Esophagus muscularis mucosa (tissue), 4 donors: ENCODE measurements around the gene SCAANT1. TPM values are rescaled to one million over a fixed set of nuclear protein-coding genes. Genes with fewer than 3 reads are reported as not detected.

Source experiments
- DNase-seq: peaks from one replicate; pipeline ENCODE4 v3.0.0-alpha.2; 2017; ENCODE audit errors: extremely low spot score
- H3K27ac ChIP-seq, 4 donors: fragments of 200-600 bp; sonication (generic); replicated peaks in 1 of 4; 1 replicate in 3 of 4; 2 replicates in 1 of 4; pipeline ENCODE4 v1.5.1; 2016 to 2019; ENCODE audit warnings: mild to moderate bottlenecking in 1 of 4
- H3K27me3 ChIP-seq, 4 donors: fragments of 200-600 bp; sonication (generic); one replicate each; pipeline versions ENCODE4 v1.5.1 to v1.6.0; 2016 to 2019
- H3K36me3 ChIP-seq, 4 donors: fragments of 200-600 bp; sonication (generic); one replicate each; pipeline ENCODE4 v1.5.1; 2016 to 2019
- H3K4me1 ChIP-seq, 4 donors: fragments of 200-600 bp; sonication (generic); one replicate each; pipeline ENCODE4 v1.5.1; 2016 to 2019
- H3K4me3 ChIP-seq, 4 donors: fragments of 200-600 bp; sonication (generic); 1 replicate in 2 of 4; 2 replicates in 2 of 4; pipeline ENCODE4 v1.5.1; 2016 to 2019; ENCODE audit warnings: mild to moderate bottlenecking in 4 of 4, moderate library complexity in 1 of 4
- H3K9me3 ChIP-seq, 4 donors: fragments of 200-600 bp; sonication (generic); 1 replicate in 3 of 4; 2 replicates in 1 of 4; pipeline ENCODE4 v1.5.1; 2016 to 2019
- EP300 ChIP-seq: sonication (generic); formaldehyde crosslinking; IDR thresholded peaks from one replicate; pipeline ENCODE4 v1.6.1; 2017; ENCODE audit warnings: antibody characterized with exemption
- POLR2A ChIP-seq: fragments of 450-650 bp; IDR thresholded peaks from one replicate; pipeline ENCODE4 v1.6.1; 2017; ENCODE audit warnings: antibody characterized with exemption, moderate library complexity, mild to moderate bottlenecking, low read depth
- POLR2AphosphoS5 ChIP-seq, 2 donors: sonication (generic); formaldehyde crosslinking; IDR thresholded peaks; one replicate each; pipeline ENCODE4 v1.6.1; 2017; ENCODE audit warnings: antibody characterized with exemption in 2 of 2
- whole genome bisulfite sequencing: methylation state at CpG from one replicate; pipeline ENCODE4 v1.1.5; 2018; 5-methylcytosine and 5-hydroxymethylcytosine counted together
- intact Hi-C: fragments of 100-400 bp; cut with DNase I; formaldehyde crosslinking; loops from one replicate; pipeline ENCODE4 v1.15.1; 2023
- total RNA-seq, 4 donors: library from RNA; depleted of rRNA; stranded (reverse); fragments of >200 nt; gene quantifications; one replicate each; pipeline versions ENCODE4 v1.1.0 to v1.2.1, GENCODE V29; 2016
- TF ChIP-seq, protein P1 (sequence below), 3 experiments: fragments of 200-600 bp in 2 of 3; fragments of 450-650 bp in 1 of 3; sonication (generic) in 2 of 3; IDR thresholded peaks; one replicate each; pipeline ENCODE4 v1.5.1; 2017 to 2019; ENCODE audit warnings: antibody characterized with exemption in 3 of 3, mild to moderate bottlenecking in 2 of 3, moderate library complexity in 1 of 3

SCAANT1 gene
- total RNA-seq, 4 donors from 2014 or later, result not detected

GRCh38 chr3:63955830-63956545 lies 43.8 kb upstream of the SCAANT1 start:
- Histone ChIP-seq H3K4me3 (no peak overlapping the region), H3K36me3 (peaks cover 0 to 8% (median 0%) of the 10 kb centered on the region in 4 donors), H3K27me3 (no peaks in the 10 kb centered on the region), H3K4me1 (peaks cover 20 to 91% (median 72%) of the 10 kb centered on the region in 4 donors), H3K27ac (peak overlapping the region in 3 of 4 donors; percentile 7 to 70 (median 43)), H3K9me3 (no peaks in the 10 kb centered on the region)
- 88% methylated on average over 13 of the region's 13 CpGs for WGBS
- TF ChIP-seq EP300 (no peak), POLR2AphosphoS5 (IDR thresholded peaks at IDR 0.05) (no peak), POLR2A (no peak)
- TF ChIP-seq, protein P1, sequence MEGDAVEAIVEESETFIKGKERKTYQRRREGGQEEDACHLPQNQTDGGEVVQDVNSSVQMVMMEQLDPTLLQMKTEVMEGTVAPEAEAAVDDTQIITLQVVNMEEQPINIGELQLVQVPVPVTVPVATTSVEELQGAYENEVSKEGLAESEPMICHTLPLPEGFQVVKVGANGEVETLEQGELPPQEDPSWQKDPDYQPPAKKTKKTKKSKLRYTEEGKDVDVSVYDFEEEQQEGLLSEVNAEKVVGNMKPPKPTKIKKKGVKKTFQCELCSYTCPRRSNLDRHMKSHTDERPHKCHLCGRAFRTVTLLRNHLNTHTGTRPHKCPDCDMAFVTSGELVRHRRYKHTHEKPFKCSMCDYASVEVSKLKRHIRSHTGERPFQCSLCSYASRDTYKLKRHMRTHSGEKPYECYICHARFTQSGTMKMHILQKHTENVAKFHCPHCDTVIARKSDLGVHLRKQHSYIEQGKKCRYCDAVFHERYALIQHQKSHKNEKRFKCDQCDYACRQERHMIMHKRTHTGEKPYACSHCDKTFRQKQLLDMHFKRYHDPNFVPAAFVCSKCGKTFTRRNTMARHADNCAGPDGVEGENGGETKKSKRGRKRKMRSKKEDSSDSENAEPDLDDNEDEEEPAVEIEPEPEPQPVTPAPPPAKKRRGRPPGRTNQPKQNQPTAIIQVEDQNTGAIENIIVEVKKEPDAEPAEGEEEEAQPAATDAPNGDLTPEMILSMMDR (IDR thresholded peaks at IDR 0.05), result no peak
- intact Hi-C loops, result loop anchor here (5.0 kb wide), 1 partner anchor 34 kb away; no protein-coding TSS in a partner anchor
- DNase-seq, result no peak

DNA sequence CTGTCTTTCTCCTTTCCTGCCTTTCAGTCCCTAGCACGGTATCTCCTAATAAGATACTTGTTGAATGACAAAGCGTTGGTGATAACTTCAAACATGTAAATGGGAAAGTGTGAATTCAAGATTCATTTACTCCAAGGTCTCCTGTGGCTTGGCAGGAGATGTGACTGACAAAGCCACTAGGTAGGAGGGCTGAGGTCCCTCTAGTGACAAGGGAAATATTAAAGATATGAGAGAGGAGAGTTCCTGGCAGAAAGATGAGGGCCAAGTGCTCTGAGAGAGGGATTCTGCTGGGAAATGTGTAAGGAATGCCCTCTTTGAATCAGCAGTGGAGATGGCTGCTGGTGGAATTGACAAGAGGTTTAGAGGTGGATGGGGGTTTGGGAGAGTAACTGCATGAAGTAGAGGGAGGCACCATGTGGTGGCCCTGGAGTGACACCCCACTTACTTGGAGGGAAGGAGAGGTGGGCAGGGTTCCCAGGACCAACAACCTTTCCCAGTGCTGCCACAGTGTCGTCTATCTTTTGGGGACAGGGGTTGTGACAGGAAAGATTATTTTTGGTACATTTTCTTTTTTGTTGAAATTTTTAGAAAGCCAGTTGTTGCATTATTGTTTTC lies 43.0 kb upstream of the SCAANT1 start:
- Histone ChIP-seq H3K36me3 (peaks cover 0 to 8% (median 0%) of the 10 kb centered on the region in 4 donors), H3K27me3 (no peaks in the 10 kb centered on the region), H3K4me3 (no peak overlapping the region), H3K9me3 (no peaks in the 10 kb centered on the region), H3K4me1 (peaks cover 17 to 91% (median 72%) of the 10 kb centered on the region in 4 donors), H3K27ac (peak overlapping the region in 3 of 4 donors; percentile 7 to 43 (median 29))
- no peak for DNase-seq
- intact Hi-C loops, result loop anchor here (5.0 kb wide), 1 partner anchor 33 kb away; no protein-coding TSS in a partner anchor
- WGBS, result 95% methylated on average over 3 of the region's 3 CpGs
- TF ChIP-seq, protein P1 (IDR thresholded peaks at IDR 0.05), result no peak
- no peak for TF ChIP-seq POLR2A
- no peak for TF ChIP-seq POLR2AphosphoS5 (IDR thresholded peaks at IDR 0.05)
- no peak for TF ChIP-seq EP300

DNA sequence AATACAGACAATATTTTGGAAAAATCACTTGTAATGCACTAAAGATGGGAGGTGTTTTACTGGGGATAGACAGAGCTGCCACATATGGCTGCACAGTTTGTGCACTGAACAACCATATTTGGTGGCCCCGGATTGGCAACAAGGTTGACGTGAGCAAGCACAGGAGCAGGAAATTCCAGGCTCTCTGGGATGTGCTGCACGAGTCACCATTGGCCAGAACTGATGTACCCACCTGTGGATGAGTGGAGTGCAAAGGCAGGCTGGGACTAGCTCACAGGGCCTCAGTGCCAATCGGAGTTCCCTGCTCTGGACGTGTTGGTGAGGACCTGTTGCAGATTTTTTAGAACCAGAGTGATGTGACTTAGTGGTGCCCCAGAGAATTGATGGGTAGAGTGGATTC lies 42.0 kb upstream of the SCAANT1 start:
- TF ChIP-seq, protein P1 (IDR thresholded peaks at IDR 0.05), result no peak
- TF ChIP-seq EP300, result no peak
- no peaks in the 10 kb centered on the region for H3K27me3 ChIP-seq
- WGBS, result 82% methylated on average over 5 of the region's 5 CpGs
- H3K4me1 ChIP-seq, result peaks cover 9 to 91% (median 70%) of the 10 kb centered on the region in 4 donors
- no peak for DNase-seq
- H3K4me3 ChIP-seq, result no peak overlapping the region
- peaks cover 0 to 8% (median 0%) of the 10 kb centered on the region in 4 donors for H3K36me3 ChIP-seq
- H3K9me3 ChIP-seq, result no peaks in the 10 kb centered on the region
- intact Hi-C loops, result no loop called here
- H3K27ac ChIP-seq, result peak overlapping the region in 1 of 4 donors; percentile 17

DNA sequence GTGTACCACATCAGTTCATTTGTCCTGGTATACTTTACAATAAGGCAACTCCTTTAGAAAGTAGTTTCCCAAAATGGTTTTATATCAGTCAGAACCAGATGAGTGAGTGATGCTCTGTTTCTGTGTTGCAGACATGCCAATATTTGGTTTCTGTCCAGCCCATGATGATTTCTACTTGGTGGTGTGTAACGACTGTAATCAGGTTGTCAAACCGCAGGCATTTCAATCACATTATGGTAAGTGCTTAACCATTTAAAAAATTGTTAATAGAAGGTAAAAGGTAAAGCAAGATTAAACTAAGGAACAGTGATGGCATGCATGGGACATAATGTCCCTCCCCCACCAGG lies 40.0 kb upstream of the SCAANT1 start:
- peaks cover 18 to 92% (median 70%) of the 10 kb centered on the region in 4 donors for H3K4me1 ChIP-seq
- no peaks in the 10 kb centered on the region for H3K27me3 ChIP-seq
- intact Hi-C loops, result no loop called here
- no peak for TF ChIP-seq EP300
- TF ChIP-seq, protein P1 (IDR thresholded peaks at IDR 0.05), result no peak
- no peak for TF ChIP-seq POLR2A
- no peak for TF ChIP-seq POLR2AphosphoS5 (IDR thresholded peaks at IDR 0.05)
- no peak overlapping the region for H3K27ac ChIP-seq
- H3K36me3 ChIP-seq, result peaks cover 0 to 8% (median 0%) of the 10 kb centered on the region in 4 donors
- 93% methylated on average over 2 of the region's 2 CpGs for WGBS
- H3K4me3 ChIP-seq, result no peak overlapping the region
- DNase-seq, result no peak
- H3K9me3 ChIP-seq, result no peaks in the 10 kb centered on the region
